Progenitor cell of endocrine pancreas (in vitro differentiated cells): ENCODE data around the gene GTF2F1. TPM values are rescaled to one million over a fixed set of nuclear protein-coding genes. Genes with fewer than 3 reads are reported as not detected.
"Not testable (repeated sequence)": the region's sequence is repeated elsewhere in the genome, so short reads cannot be mapped to it uniquely, and the experiment has no call there.

ENCODE experiments used
- DNase-seq: peaks from one replicate; pipeline ENCODE4 v3.0.0; 2021; ENCODE audit warnings: low spot score; ENCODE audit not compliant: unreplicated experiment
- H3K27ac Mint-ChIP-seq: 2 replicates; pipeline ENCODE4 v1.8.0; 2021; ENCODE audit warnings: mild to moderate bottlenecking, moderate library complexity, mixed read lengths
- H3K27me3 Mint-ChIP-seq: 2 replicates; pipeline ENCODE4 v1.8.0; 2021; ENCODE audit warnings: mixed read lengths
- H3K36me3 Mint-ChIP-seq: 2 replicates; pipeline ENCODE4 v1.8.0; 2022; ENCODE audit warnings: mixed read lengths; ENCODE audit not compliant: insufficient read depth
- H3K4me1 Mint-ChIP-seq: 2 replicates; pipeline ENCODE4 v1.8.0; 2021; ENCODE audit warnings: low read depth, mixed read lengths
- H3K4me3 Mint-ChIP-seq: 2 replicates; pipeline ENCODE4 v1.8.0; 2021; ENCODE audit warnings: low read depth, mild to moderate bottlenecking, moderate library complexity, mixed read lengths
- H3K9me3 Mint-ChIP-seq: 2 replicates; pipeline ENCODE4 v1.8.0; 2021; ENCODE audit warnings: low read depth, mixed read lengths
- total RNA-seq: library from RNA; stranded (reverse); gene quantifications from 2 replicates; pipeline ENCODE4 v1.2.1, GENCODE V29; 2021
- TF ChIP-seq, protein P1 (sequence below): fragments of 200-600 bp; sonication (generic); IDR thresholded peaks from one replicate; pipeline ENCODE4 v1.5.0; 2021; ENCODE audit warnings: antibody characterized with exemption, mild to moderate bottlenecking; ENCODE audit not compliant: unreplicated experiment

The GTF2F1 gene
- total RNA-seq, 1 donor from 2014 or later = 77.8 TPM

DNA sequence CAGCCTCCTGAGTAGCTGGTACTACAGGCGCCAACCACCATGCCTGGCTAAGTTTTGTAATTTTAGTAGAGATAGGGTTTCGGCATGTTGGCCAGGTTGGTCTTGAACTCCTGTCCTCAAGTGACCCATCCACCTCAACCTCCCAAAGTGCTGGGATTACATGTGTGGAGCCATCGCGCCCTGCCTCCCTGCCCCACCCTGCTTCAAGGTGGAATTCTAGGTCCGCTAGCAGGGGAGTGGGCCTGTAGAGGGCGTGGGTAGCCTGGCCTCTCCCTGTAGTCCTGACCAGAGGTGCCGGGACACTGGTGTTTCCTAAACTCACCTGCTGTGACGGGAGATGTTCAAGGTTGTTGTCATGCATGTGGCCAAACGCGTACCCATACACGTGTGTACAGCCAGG lies 40.2 kb upstream of the GTF2F1 start:
- TF ChIP-seq, protein P1, sequence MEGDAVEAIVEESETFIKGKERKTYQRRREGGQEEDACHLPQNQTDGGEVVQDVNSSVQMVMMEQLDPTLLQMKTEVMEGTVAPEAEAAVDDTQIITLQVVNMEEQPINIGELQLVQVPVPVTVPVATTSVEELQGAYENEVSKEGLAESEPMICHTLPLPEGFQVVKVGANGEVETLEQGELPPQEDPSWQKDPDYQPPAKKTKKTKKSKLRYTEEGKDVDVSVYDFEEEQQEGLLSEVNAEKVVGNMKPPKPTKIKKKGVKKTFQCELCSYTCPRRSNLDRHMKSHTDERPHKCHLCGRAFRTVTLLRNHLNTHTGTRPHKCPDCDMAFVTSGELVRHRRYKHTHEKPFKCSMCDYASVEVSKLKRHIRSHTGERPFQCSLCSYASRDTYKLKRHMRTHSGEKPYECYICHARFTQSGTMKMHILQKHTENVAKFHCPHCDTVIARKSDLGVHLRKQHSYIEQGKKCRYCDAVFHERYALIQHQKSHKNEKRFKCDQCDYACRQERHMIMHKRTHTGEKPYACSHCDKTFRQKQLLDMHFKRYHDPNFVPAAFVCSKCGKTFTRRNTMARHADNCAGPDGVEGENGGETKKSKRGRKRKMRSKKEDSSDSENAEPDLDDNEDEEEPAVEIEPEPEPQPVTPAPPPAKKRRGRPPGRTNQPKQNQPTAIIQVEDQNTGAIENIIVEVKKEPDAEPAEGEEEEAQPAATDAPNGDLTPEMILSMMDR = no peak
- Mint-ChIP-seq H3K4me1 (no peaks in the 10 kb centered on the region), H3K27me3 (peaks cover 18% of the 10 kb centered on the region), H3K36me3 (no peaks in the 10 kb centered on the region), H3K27ac (no peak overlapping the region), H3K9me3 (no peaks in the 10 kb centered on the region), H3K4me3 (no peak overlapping the region)
- no peak for DNase-seq

DNA sequence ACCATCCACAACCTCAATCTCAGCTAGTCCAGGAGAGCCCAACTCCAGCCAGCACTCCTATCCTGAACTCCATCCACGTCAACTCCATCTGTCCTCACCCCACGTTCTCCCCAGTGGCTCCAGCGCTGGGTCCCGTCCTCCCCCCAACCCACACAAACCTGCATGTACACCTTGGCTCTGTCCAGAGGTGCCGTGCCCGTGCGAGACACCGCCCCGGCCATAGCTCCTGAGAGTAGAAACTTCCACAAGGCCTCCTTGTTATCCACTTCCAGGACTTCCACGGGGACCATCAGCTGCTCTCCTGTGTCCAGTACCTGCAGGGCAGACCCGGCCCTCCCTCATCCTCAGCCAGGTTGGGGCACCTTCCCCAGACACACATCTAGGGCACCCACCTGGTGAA lies 38.9 kb upstream of the GTF2F1 start:
- Mint-ChIP-seq H3K27ac (no peak overlapping the region), H3K4me3 (no peak overlapping the region)
- TF ChIP-seq, protein P1 = no peak

DNA sequence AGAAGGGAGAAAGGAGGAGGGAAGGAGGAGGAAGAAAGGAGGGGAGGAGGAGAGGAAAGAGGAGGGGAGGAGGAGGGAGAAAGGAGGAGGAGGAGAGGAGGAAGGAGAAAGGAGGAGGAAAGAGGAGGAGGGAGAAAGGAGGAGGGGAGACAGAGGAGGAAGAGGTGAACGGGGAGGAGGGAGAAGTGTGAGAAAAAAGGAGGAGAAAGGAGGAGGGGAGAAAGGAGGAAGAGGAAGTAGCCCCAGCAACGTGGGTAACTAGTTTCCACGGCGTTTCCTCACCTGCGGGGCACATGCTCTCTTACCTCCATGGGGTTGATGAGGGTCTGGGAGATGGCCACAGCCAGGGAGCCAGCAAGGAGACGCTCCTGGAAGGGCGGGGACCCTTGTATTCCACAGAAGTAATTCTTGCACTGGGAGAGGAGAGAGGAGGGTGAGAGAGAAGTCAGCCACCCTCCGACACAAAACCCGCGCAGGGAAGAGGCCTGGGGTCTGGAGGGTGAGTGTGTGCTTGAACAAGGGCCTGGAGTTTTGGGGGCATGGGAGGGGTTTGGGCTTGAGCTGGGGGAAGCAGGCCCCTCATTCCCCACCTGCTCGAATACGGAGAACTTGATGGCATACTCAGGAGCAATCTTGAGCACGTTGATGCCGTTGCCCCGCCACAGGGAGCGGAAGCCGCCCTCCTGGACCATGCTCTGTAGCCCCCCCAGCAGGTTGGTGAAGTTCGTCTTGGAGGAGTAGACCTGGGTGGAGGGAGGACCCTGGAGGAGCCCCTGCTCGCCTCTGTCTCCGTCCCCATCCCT lies 36.7 kb upstream of the GTF2F1 start:
- no peak overlapping the region for H3K27ac Mint-ChIP-seq
- H3K36me3 Mint-ChIP-seq = peaks cover 3% of the 10 kb centered on the region
- no peaks in the 10 kb centered on the region for H3K9me3 Mint-ChIP-seq
- no peaks in the 10 kb centered on the region for H3K4me1 Mint-ChIP-seq
- H3K4me3 Mint-ChIP-seq = no peak overlapping the region
- DNase-seq = no peak
- H3K27me3 Mint-ChIP-seq = peaks cover 18% of the 10 kb centered on the region
- TF ChIP-seq, protein P1 = no peak

More for the DNA sequence above, 38.9 kb upstream of the GTF2F1 start:
- Mint-ChIP-seq H3K9me3 (no peaks in the 10 kb centered on the region), H3K36me3 (no peaks in the 10 kb centered on the region), H3K4me1 (no peaks in the 10 kb centered on the region), H3K27me3 (peaks cover 18% of the 10 kb centered on the region)
- DNase-seq = no peak

DNA sequence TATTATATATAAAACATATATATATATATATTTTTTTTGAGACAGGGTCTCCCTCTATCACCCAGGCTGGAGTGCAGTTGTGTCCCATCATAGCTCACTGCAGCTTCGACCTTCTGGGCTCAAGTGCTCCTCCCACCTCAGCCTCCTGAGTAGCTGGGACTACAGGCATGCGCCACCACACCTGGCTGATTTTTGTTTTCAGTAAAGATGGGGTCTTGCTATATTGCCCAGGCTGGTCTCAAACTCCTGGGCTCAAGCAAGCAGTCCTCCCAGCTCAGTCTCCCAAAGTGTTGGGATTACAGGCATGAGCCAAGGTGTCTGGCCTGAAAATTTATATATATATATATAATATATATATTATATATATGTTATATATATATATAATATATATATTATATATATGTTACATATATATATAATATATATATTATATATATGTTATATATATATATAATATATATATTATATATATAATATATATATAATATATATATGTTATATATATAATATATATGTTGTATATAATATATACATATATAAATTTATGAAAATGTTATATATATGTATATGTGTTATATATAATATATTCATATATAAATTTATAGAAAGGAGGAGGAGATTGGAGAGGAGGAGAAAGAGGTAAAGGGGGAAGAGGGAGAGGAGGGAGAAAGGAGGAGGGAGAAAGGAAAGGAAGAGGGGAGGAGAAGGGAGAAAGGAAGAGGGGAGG lies 35.9 kb upstream of the GTF2F1 start:
- not testable (repeated sequence) for H3K4me3 Mint-ChIP-seq, H3K36me3 Mint-ChIP-seq, H3K27ac Mint-ChIP-seq, DNase-seq, H3K9me3 Mint-ChIP-seq, H3K4me1 Mint-ChIP-seq
- H3K27me3 Mint-ChIP-seq = peaks cover 18% of the 10 kb centered on the region

DNA sequence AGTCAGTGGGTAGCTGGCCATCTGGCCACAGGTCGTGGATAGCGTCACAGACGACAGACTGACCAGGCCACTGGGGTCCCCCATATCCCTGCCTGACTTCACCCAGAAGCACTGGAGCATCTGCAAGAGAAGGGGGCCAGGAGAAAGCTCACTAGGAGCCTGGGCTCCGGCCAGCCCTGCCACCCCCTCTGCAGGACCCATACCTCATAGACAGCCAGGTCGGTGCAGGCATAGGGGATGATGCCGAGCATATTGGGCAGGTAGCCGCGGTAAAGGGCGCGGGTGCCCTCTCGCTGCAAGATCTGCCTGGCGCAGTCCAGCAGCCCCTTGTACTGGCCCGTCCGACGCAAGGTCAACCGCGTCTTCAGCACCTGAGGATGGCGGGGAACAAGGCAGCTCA lies 34.2 kb upstream of the GTF2F1 start:
- TF ChIP-seq, protein P1 = no peak
- peaks cover 6% of the 10 kb centered on the region for H3K36me3 Mint-ChIP-seq
- no peak for DNase-seq
- no peaks in the 10 kb centered on the region for H3K9me3 Mint-ChIP-seq
- H3K27ac Mint-ChIP-seq = no peak overlapping the region
- peaks cover 18% of the 10 kb centered on the region for H3K27me3 Mint-ChIP-seq
- peaks cover 10% of the 10 kb centered on the region for H3K4me1 Mint-ChIP-seq
- no peak overlapping the region for H3K4me3 Mint-ChIP-seq
